ENCODE measurements around the gene TTC32.
"Not testable (repeated sequence)": the region's sequence is repeated elsewhere in the genome, so short reads cannot be mapped to it uniquely, and the experiment has no call there.

Gene TTC32

GRCh38 chr2:19901442-19902215, at the start of gene TTC32:
TTC32 (minus strand) TSS chr2:19901983; CDS start chr2:19901854, 129 bp downstream.
- peak; percentile 97 for DNase-seq

- no peak for DNase-seq
These were observed 47.3 kb upstream of the TTC32 start for GRCh38 chr2:19949071-19949470.

- DNase-seq = no peak
These were observed 45.6 kb upstream of the TTC32 start for GRCh38 chr2:19947184-19947940.

- no peak for DNase-seq
These were observed 42.5 kb upstream of the TTC32 start for GRCh38 chr2:19944205-19944845.

- DNase-seq = no peak
These were observed 41.4 kb upstream of the TTC32 start for GRCh38 chr2:19943189-19943588.

- DNase-seq = no peak
These were observed 40.4 kb upstream of the TTC32 start for GRCh38 chr2:19942199-19942598.

- DNase-seq = no peak
These were observed 35.2 kb upstream of the TTC32 start for GRCh38 chr2:19937004-19937403.

GRCh38 chr2:19936203-19936602, 34.4 kb upstream of the TTC32 start:
- DNase-seq = no peak

- no peak for DNase-seq
These were observed 31.7 kb upstream of the TTC32 start for GRCh38 chr2:19933351-19933981.

GRCh38 chr2:19932928-19933327, 31.1 kb upstream of the TTC32 start:
- no peak for DNase-seq

- no peak for DNase-seq
These were observed 27.4 kb upstream of the TTC32 start for GRCh38 chr2:19929226-19929625.

- not testable (repeated sequence) for DNase-seq
These were observed 26.0 kb upstream of the TTC32 start for GRCh38 chr2:19927816-19928215.

- not testable (repeated sequence) for DNase-seq
These were observed 22.7 kb upstream of the TTC32 start for GRCh38 chr2:19924526-19924925.

- not testable (repeated sequence) for DNase-seq
These were observed 20.4 kb upstream of the TTC32 start for GRCh38 chr2:19922188-19922587.

- no peak for DNase-seq
These were observed 14.7 kb upstream of the TTC32 start for GRCh38 chr2:19916385-19916950.

GRCh38 chr2:19914266-19914975, 12.6 kb upstream of the TTC32 start:
- no peak for DNase-seq

- DNase-seq = no peak
These were observed 10.2 kb upstream of the TTC32 start for GRCh38 chr2:19911808-19912509.

- peak; percentile 77 for DNase-seq
These were observed 495 bp upstream of the TTC32 start for GRCh38 chr2:19902216-19902740.

GRCh38 chr2:19900931-19901441, 797 bp downstream of the TTC32 start:
- DNase-seq = no peak

- no peak for DNase-seq
These were observed 1.5 kb downstream of the TTC32 start for GRCh38 chr2:19899985-19900930.

Measured in NCI-H2227 treated with DMSO at 0.1 percent for 48 hours (cell line).